Caco-2 (cell line): ENCODE measurements around the gene RASSF10. TPM values are rescaled to one million over a fixed set of nuclear protein-coding genes. Genes with fewer than 3 reads are reported as not detected.

Source experiments
- BruUV-seq: library from RNA; stranded (reverse); fragments of 400-500 nt; replicated peaks from 2 replicates; lab custom pipeline; 2021; lab: Mats Ljungman, UMichigan
- CTCF ChIA-PET: fragments of 300-600 bp; sonication (Branson Sonifier 250); formaldehyde crosslinking; loops from one replicate; lab custom pipeline; 2022; ENCODE audit warnings: antibody characterized with exemption; lab: Charles Lee
- POLR2A ChIA-PET: fragments of 300-600 bp; sonication (Branson Sonifier 250); formaldehyde crosslinking; loops from one replicate; lab custom pipeline; 2022; ENCODE audit warnings: antibody characterized with exemption; lab: Charles Lee
- DNase-seq, 2 experiments: peaks; one replicate each; pipeline versions ENCODE4 v3.0.0 to v3.0.0-alpha.2; 2020 to 2022
- H3K27me3 ChIP-seq: replicated peaks from 2 replicates; pipeline ENCODE4 v1.6.0; 2011; ENCODE audit warnings: low read length; ENCODE audit not compliant: control insufficient read depth, insufficient read depth
- H3K36me3 ChIP-seq: 2 replicates; pipeline ENCODE4 v1.5.1; 2011; ENCODE audit warnings: low read length; ENCODE audit not compliant: control insufficient read depth, insufficient read depth
- H3K4me1 ChIP-seq: fragments of 250-450 bp; sonication (Bioruptor Pico); 2 replicates; pipeline ENCODE4 v1.5.1; 2020; ENCODE audit warnings: mild to moderate bottlenecking
- H3K4me3 ChIP-seq: 2 replicates; pipeline ENCODE4 v1.5.1; 2011; ENCODE audit warnings: low read depth, mild to moderate bottlenecking, control low read depth, low read length
- H3K9me3 ChIP-seq: fragments of 250-450 bp; sonication (Bioruptor Pico); 2 replicates; pipeline ENCODE4 v1.5.1; 2020; ENCODE audit warnings: mild to moderate bottlenecking, moderate library complexity
- H3K27ac Mint-ChIP-seq: one replicate; pipeline ENCODE4 v1.8.0; 2022; ENCODE audit warnings: mixed read lengths; ENCODE audit not compliant: unreplicated experiment
- H3K27me3 Mint-ChIP-seq: one replicate; pipeline ENCODE4 v1.8.0; 2022; ENCODE audit warnings: mixed read lengths; ENCODE audit not compliant: insufficient read depth, unreplicated experiment
- H3K36me3 Mint-ChIP-seq: one replicate; pipeline ENCODE4 v1.8.0; 2022; ENCODE audit warnings: mild to moderate bottlenecking, mixed read lengths; ENCODE audit not compliant: insufficient read depth, unreplicated experiment
- H3K4me1 Mint-ChIP-seq: one replicate; pipeline ENCODE4 v1.8.0; 2022; ENCODE audit warnings: low read depth, mixed read lengths; ENCODE audit not compliant: unreplicated experiment
- H3K4me3 Mint-ChIP-seq: one replicate; pipeline ENCODE4 v1.8.0; 2022; ENCODE audit warnings: mild to moderate bottlenecking, moderate library complexity, mixed read lengths; ENCODE audit not compliant: unreplicated experiment
- H3K9me3 Mint-ChIP-seq: one replicate; pipeline ENCODE4 v1.8.0; 2022; ENCODE audit warnings: mixed read lengths; ENCODE audit not compliant: unreplicated experiment
- CTCF ChIP-seq, 2 experiments: fragments of 200-600 bp in 1 of 2; IDR thresholded peaks; 1 replicate in 1 of 2; 2 replicates in 1 of 2; pipeline versions ENCODE4 v1.5.1 to v1.8.0; 2011 to 2022; ENCODE audit warnings: antibody characterized with exemption in 1 of 2, control low read depth in 1 of 2, inconsistent platforms in 1 of 2, low read depth in 1 of 2, low read length in 1 of 2, mild to moderate bottlenecking in 1 of 2, moderate library complexity in 1 of 2; ENCODE audit not compliant: insufficient read depth in 1 of 2, severe bottlenecking in 1 of 2, unreplicated experiment in 1 of 2
- intact Hi-C: fragments of 100-400 bp; cut with micrococcal nuclease; formaldehyde crosslinking; loops from one replicate; pipeline ENCODE4 v1.10.0; 2022; ENCODE audit not compliant: unreplicated experiment
- total RNA-seq: library from RNA; stranded (reverse); gene quantifications from 2 replicates; pipeline ENCODE4 v1.2.3, GENCODE V29; 2022

RASSF10 gene
- total RNA-seq, 1 experiment from 2014 or later = 0.91 TPM

DNA sequence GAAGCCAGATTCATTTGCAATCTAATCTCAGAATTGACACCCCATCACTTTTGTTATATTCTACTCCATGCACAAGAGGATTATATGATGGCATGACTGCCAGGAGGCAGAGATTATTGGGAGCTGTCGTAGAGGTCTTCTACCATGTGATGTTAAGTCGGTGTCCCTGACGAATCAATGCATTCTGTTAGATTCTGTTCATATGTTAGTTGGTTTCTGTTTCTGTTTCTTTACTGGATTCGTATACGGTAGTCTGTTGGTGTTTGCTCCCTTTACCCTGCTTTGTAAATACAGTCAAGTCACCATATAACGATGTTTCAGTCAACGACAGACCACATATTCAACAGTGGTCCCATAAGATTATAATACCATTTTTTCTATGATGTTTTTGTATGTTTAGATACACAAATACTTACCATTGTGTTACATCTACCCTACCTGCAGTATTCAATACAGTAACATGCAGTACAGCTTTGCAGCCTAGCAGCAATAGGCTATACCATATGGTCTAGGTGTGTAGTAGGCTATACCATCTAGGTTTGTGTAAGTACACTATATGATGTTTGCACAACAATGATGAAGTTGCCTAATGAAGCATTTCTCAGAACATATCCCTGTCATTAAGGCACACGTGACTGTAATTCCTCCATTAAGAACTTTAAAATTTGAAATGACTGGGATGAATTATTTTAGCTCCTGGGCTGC, 22.8 kb upstream of the RASSF10 start:
- Mint-ChIP-seq H3K9me3 (no peaks in the 10 kb centered on the region), H3K36me3 (no peaks in the 10 kb centered on the region), H3K4me3 (no peak overlapping the region), H3K27ac (no peak overlapping the region), H3K27me3 (peaks cover 7% of the 10 kb centered on the region), H3K4me1 (no peaks in the 10 kb centered on the region)
- no peak for TF ChIP-seq CTCF (IDR thresholded peaks at IDR 0.05; ENCODE audit: insufficient read depth in 1 of 2, low read depth in 1 of 2, low read length in 1 of 2, severe bottlenecking in 1 of 2, unreplicated experiment in 1 of 2)
- H3K9me3 ChIP-seq = no peaks in the 10 kb centered on the region
- H3K27me3 ChIP-seq = no peaks in the 10 kb centered on the region
- no peak overlapping the region for H3K4me3 ChIP-seq
- H3K36me3 ChIP-seq = no peaks in the 10 kb centered on the region
- ChIA-PET POLR2A (no interaction called here), CTCF (no interaction called here)
- DNase-seq = no peak
- no peaks in the 10 kb centered on the region for H3K4me1 ChIP-seq
- intact Hi-C loops = no loop called here
- no TSS peak for BruUV-seq

DNA sequence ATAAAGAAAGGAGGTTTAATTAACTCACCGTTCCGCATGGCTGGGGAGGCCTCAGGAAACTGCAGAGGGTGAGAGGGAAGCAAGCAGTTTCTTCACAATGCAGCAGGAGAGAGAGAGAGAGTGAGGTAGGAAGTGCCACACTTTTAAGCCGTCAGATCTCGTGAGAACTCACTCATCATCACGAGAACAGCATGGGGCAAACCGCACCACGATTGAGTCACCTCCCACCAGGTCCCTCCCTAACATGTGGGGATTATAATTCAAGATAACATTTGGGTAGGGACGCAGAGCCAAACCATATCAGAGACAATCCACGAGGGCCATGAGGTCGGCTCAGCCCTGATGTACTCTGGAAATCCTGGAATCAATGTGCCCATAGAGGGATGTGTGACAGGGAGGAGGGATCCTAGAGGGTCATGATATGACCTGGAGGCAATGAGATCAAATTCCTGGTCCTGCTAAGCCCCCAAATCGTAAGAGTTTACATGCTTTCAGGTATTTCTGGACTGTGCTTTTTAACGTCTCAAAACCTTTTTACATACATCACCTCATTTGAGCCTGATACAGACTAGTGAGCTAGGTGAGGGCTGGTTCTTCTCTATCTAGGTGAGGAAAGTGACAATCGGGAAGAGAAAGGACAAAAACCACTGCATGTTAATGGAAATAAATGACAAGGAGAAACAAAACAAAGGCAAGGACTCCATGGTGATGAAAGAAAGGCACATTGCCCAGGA, 19.5 kb upstream of the RASSF10 start:
- TF ChIP-seq CTCF (IDR thresholded peaks at IDR 0.05; ENCODE audit: insufficient read depth in 1 of 2, low read depth in 1 of 2, low read length in 1 of 2, severe bottlenecking in 1 of 2, unreplicated experiment in 1 of 2) = no peak
- no peaks in the 10 kb centered on the region for H3K27me3 ChIP-seq
- ChIA-PET POLR2A (no interaction called here), CTCF (no interaction called here)
- no peaks in the 10 kb centered on the region for H3K36me3 Mint-ChIP-seq
- DNase-seq = no peak
- no peaks in the 10 kb centered on the region for H3K36me3 ChIP-seq
- peaks cover 7% of the 10 kb centered on the region for H3K27me3 Mint-ChIP-seq
- intact Hi-C loops = no loop called here
- no peak overlapping the region for H3K4me3 ChIP-seq
- no peak overlapping the region for H3K4me3 Mint-ChIP-seq
- H3K9me3 Mint-ChIP-seq = no peaks in the 10 kb centered on the region
- H3K27ac Mint-ChIP-seq = no peak overlapping the region
- H3K4me1 Mint-ChIP-seq = no peaks in the 10 kb centered on the region
- no peaks in the 10 kb centered on the region for H3K4me1 ChIP-seq
- H3K9me3 ChIP-seq = no peaks in the 10 kb centered on the region
- BruUV-seq = no TSS peak

DNA sequence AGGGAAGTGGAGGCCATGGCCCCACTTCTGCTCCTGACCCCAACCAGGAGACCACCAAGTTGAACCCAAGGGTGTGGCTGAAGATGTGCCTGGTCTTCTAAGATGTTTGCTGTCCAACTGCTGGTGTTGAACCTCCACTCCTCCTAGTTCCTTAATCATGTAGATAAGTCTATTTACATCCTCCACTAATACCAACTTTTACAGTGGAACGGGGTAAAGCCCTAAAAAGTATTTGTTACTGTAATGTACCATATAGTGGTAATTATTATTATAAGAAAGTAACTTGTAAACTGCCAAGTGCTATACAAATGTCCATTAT, 19.0 kb upstream of the RASSF10 start:
- Histone ChIP-seq H3K27me3 (no peaks in the 10 kb centered on the region), H3K4me3 (no peak overlapping the region), H3K9me3 (no peaks in the 10 kb centered on the region), H3K36me3 (no peaks in the 10 kb centered on the region), H3K4me1 (no peaks in the 10 kb centered on the region)
- no peaks in the 10 kb centered on the region for H3K36me3 Mint-ChIP-seq
- H3K27me3 Mint-ChIP-seq = peaks cover 7% of the 10 kb centered on the region
- H3K9me3 Mint-ChIP-seq = no peaks in the 10 kb centered on the region
- POLR2A ChIA-PET = no interaction called here
- no peak overlapping the region for H3K4me3 Mint-ChIP-seq
- CTCF ChIA-PET = no interaction called here
- H3K27ac Mint-ChIP-seq = no peak overlapping the region
- no peak for TF ChIP-seq CTCF (IDR thresholded peaks at IDR 0.05; ENCODE audit: insufficient read depth in 1 of 2, low read depth in 1 of 2, low read length in 1 of 2, severe bottlenecking in 1 of 2, unreplicated experiment in 1 of 2)
- intact Hi-C loops = no loop called here
- no peaks in the 10 kb centered on the region for H3K4me1 Mint-ChIP-seq
- no TSS peak for BruUV-seq
- DNase-seq = no peak
